ENCODE results near the gene APOBEC3C.
A peak's percentile ranks its signal among the peaks of the same experiment; 100 is the strongest.
"Not testable (repeated sequence)": the region's sequence is repeated elsewhere in the genome, so short reads cannot be mapped to it uniquely, and the experiment has no call there.

The APOBEC3C gene

GRCh38 chr22:38981992-38982927 lies 31.8 kb upstream of the APOBEC3C start, which contains the start of gene APOBEC3B:
Gene APOBEC3B (plus strand): TSS chr22:38982347. CDS start chr22:38982454, 107 bp downstream.
- DNase-seq (ENCODE audit: low spot score), result peak; percentile 87

GRCh38 chr22:38984224-38984623 lies 29.8 kb upstream of the APOBEC3C start:
- no peak for DNase-seq (ENCODE audit: low spot score)

- not testable (repeated sequence) for DNase-seq (ENCODE audit: low spot score)
Measured at GRCh38 chr22:38984784-38985757, 29.0 kb upstream of the APOBEC3C start.

- DNase-seq (ENCODE audit: low spot score), result no peak
Measured at GRCh38 chr22:38986629-38987028, 27.4 kb upstream of the APOBEC3C start.

- DNase-seq (ENCODE audit: low spot score), result no peak
Measured at GRCh38 chr22:38987171-38987895, 26.7 kb upstream of the APOBEC3C start.

GRCh38 chr22:38989466-38989865 lies 24.6 kb upstream of the APOBEC3C start:
- DNase-seq (ENCODE audit: low spot score), result no peak

GRCh38 chr22:38992871-38993371 lies 21.1 kb upstream of the APOBEC3C start:
- DNase-seq (ENCODE audit: low spot score), result not testable (repeated sequence)

- DNase-seq (ENCODE audit: low spot score), result no peak
Measured at GRCh38 chr22:38996105-38996504, 18.0 kb upstream of the APOBEC3C start.

GRCh38 chr22:38997518-38997917 lies 16.5 kb upstream of the APOBEC3C start:
- no peak for DNase-seq (ENCODE audit: low spot score)

GRCh38 chr22:39003165-39003638 lies 10.9 kb upstream of the APOBEC3C start:
- DNase-seq (ENCODE audit: low spot score), result peak; percentile 79

GRCh38 chr22:39007177-39007576 lies 6.9 kb upstream of the APOBEC3C start:
- DNase-seq (ENCODE audit: low spot score), result no peak

GRCh38 chr22:39008271-39008850 lies 5.7 kb upstream of the APOBEC3C start:
- not testable (repeated sequence) for DNase-seq (ENCODE audit: low spot score)

GRCh38 chr22:39010946-39011345 lies 3.1 kb upstream of the APOBEC3C start:
- no peak for DNase-seq (ENCODE audit: low spot score)

- no peak for DNase-seq (ENCODE audit: low spot score)
Measured at GRCh38 chr22:39012533-39013511, 1.2 kb upstream of the APOBEC3C start.

GRCh38 chr22:39013561-39013941 lies 506 bp upstream of the APOBEC3C start:
- DNase-seq (ENCODE audit: low spot score), result not testable (repeated sequence)

GRCh38 chr22:39014723-39015121 lies 665 bp downstream of the APOBEC3C start:
- not testable (repeated sequence) for DNase-seq (ENCODE audit: low spot score)

- no peak for DNase-seq (ENCODE audit: low spot score)
Measured at GRCh38 chr22:39016592-39016991, 2.5 kb downstream of the APOBEC3C start.

GRCh38 chr22:39017596-39018365 lies 3.7 kb downstream of the APOBEC3C start:
- no peak for DNase-seq (ENCODE audit: low spot score)

Data from pons (tissue), 1 donor.